GM12874 (cell line): Measurements from ENCODE around the gene CISTR.

Experiments used
- CTCF ChIP-seq: IDR thresholded peaks from 2 replicates; pipeline ENCODE4 v1.5.1; 2011; ENCODE audit warnings: low read depth, mild to moderate bottlenecking, control low read depth, low read length, moderate library complexity; ENCODE audit not compliant: insufficient read depth

CISTR gene

GRCh38 chr12:53739214-53740129, 12.3 kb downstream of the CISTR start:
- no peak for TF ChIP-seq CTCF

- no peak for TF ChIP-seq CTCF
Measured at GRCh38 chr12:53738406-53739213, 13.2 kb downstream of the CISTR start.

- no peak for TF ChIP-seq CTCF
Measured at GRCh38 chr12:53737951-53738405, 13.8 kb downstream of the CISTR start.

- TF ChIP-seq CTCF, result no peak
Measured at GRCh38 chr12:53737093-53737808, 14.5 kb downstream of the CISTR start.

- no peak for TF ChIP-seq CTCF
Measured at GRCh38 chr12:53736592-53736991, 15.2 kb downstream of the CISTR start.

GRCh38 chr12:53735556-53735955, 16.2 kb downstream of the CISTR start:
- TF ChIP-seq CTCF, result no peak

- no peak for TF ChIP-seq CTCF
Measured at GRCh38 chr12:53734425-53734824, 17.4 kb downstream of the CISTR start.
